MCF 10A (cell line): ENCODE results near the gene EXT2. TPM values are rescaled to one million over a fixed set of nuclear protein-coding genes. Genes with fewer than 3 reads are reported as not detected.

Experiments used
- BruUV-seq: library from RNA; stranded (reverse); fragments of 400-500 nt; replicated peaks from 2 replicates; lab custom pipeline; 2021; lab: Mats Ljungman, UMichigan
- CTCF ChIA-PET: fragments of 300-600 bp; sonication (Branson Sonifier 250); formaldehyde crosslinking; extraction: SDS; loops from one replicate; lab custom pipeline; 2021; ENCODE audit warnings: antibody characterized with exemption, inconsistent platforms; lab: Yijun Ruan, JAX
- POLR2A ChIA-PET: fragments of 300-600, 350-650 bp; sonication (Branson Sonifier 250); formaldehyde crosslinking; extraction: SDS; loops from one replicate; lab custom pipeline; 2020; ENCODE audit warnings: antibody characterized with exemption, inconsistent platforms; lab: Yijun Ruan, JAX
- DNase-seq: peaks from one replicate; pipeline ENCODE4 v3.0.0-alpha.2; 2018; ENCODE audit not compliant: unreplicated experiment
- H3K27ac Mint-ChIP-seq: one replicate; pipeline ENCODE4 v1.8.0; 2022; ENCODE audit warnings: mild to moderate bottlenecking, low read depth, mixed read lengths; ENCODE audit not compliant: unreplicated experiment
- H3K27me3 Mint-ChIP-seq: one replicate; pipeline ENCODE4 v1.8.0; 2022; ENCODE audit warnings: mixed read lengths; ENCODE audit not compliant: insufficient read depth, unreplicated experiment
- H3K36me3 Mint-ChIP-seq: one replicate; pipeline ENCODE4 v1.8.0; 2022; ENCODE audit warnings: mild to moderate bottlenecking, moderate library complexity, mixed read lengths; ENCODE audit not compliant: insufficient read depth, unreplicated experiment
- H3K4me1 Mint-ChIP-seq: one replicate; pipeline ENCODE4 v1.8.0; 2022; ENCODE audit warnings: mixed read lengths; ENCODE audit not compliant: insufficient read depth, unreplicated experiment
- H3K4me3 Mint-ChIP-seq: one replicate; pipeline ENCODE4 v1.8.0; 2022; ENCODE audit warnings: mild to moderate bottlenecking, moderate library complexity, mixed read lengths; ENCODE audit not compliant: unreplicated experiment
- H3K9me3 Mint-ChIP-seq: one replicate; pipeline ENCODE4 v1.8.0; 2022; ENCODE audit warnings: mixed read lengths; ENCODE audit not compliant: unreplicated experiment
- intact Hi-C: fragments of 100-400 bp; cut with micrococcal nuclease; formaldehyde crosslinking; loops from 2 replicates; pipeline ENCODE4 v1.14.1; 2022
- total RNA-seq: library from RNA; stranded (reverse); gene quantifications from 2 replicates; pipeline ENCODE4 v1.2.3, GENCODE V29; 2022
- TF ChIP-seq, protein P1 (sequence below): fragments of 200-600 bp; IDR thresholded peaks from one replicate; pipeline ENCODE4 v1.8.0; 2022; ENCODE audit warnings: antibody characterized with exemption, mild to moderate bottlenecking; ENCODE audit not compliant: unreplicated experiment

Gene EXT2
- total RNA-seq, 1 experiment from 2014 or later, result 73.1 TPM

DNA sequence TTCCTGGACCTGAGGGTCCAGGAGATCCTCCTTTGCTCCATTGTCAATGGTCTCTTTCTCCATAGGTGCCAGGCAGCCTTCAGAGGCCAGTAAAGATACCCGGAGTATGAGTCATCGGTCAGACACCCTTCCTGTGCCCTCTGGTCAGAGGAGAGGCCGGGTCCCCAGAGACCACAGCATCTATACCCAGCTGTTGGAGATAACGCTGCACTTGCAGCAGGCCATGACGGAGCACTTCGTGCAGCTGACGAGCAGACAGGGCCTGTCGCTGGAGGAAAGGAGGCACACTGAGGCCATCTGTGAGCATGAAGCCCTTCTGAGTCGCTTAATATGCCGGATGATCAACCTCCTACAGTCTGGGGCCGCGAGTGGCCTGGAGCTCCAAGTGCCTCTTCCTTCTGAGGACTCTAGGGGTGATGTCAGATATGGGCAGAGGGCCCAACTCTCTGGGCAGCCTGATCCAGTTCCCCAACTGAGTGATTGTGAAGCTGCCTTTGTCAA is 47.5 kb upstream of the EXT2 start, which contains the start of gene ACCSL:
TSS of gene ACCSL (plus strand) at position 51 of the 501 bp plus-strand sequence. CDS start at position 107, 56 bp downstream.
- no peaks in the 10 kb centered on the region for H3K9me3 Mint-ChIP-seq
- BruUV-seq, result no TSS peak
- ChIA-PET POLR2A (no interaction called here), CTCF (interaction anchor here (0.6 kb wide), 1 partner anchor 166 kb away, joined by 4 read pairs; no protein-coding TSS in a partner anchor)
- TF ChIP-seq, protein P1, sequence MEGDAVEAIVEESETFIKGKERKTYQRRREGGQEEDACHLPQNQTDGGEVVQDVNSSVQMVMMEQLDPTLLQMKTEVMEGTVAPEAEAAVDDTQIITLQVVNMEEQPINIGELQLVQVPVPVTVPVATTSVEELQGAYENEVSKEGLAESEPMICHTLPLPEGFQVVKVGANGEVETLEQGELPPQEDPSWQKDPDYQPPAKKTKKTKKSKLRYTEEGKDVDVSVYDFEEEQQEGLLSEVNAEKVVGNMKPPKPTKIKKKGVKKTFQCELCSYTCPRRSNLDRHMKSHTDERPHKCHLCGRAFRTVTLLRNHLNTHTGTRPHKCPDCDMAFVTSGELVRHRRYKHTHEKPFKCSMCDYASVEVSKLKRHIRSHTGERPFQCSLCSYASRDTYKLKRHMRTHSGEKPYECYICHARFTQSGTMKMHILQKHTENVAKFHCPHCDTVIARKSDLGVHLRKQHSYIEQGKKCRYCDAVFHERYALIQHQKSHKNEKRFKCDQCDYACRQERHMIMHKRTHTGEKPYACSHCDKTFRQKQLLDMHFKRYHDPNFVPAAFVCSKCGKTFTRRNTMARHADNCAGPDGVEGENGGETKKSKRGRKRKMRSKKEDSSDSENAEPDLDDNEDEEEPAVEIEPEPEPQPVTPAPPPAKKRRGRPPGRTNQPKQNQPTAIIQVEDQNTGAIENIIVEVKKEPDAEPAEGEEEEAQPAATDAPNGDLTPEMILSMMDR, result no peak
- H3K4me3 Mint-ChIP-seq, result no peak within 1 kb of the TSS
- no peak for DNase-seq
- no peak within 1 kb of the TSS for H3K27ac Mint-ChIP-seq
- no peaks in the 10 kb centered on the region for H3K4me1 Mint-ChIP-seq
- peaks cover 4% of the 10 kb centered on the region for H3K36me3 Mint-ChIP-seq
- intact Hi-C loops, result no loop called here
- no peaks in the 10 kb centered on the region for H3K27me3 Mint-ChIP-seq

DNA sequence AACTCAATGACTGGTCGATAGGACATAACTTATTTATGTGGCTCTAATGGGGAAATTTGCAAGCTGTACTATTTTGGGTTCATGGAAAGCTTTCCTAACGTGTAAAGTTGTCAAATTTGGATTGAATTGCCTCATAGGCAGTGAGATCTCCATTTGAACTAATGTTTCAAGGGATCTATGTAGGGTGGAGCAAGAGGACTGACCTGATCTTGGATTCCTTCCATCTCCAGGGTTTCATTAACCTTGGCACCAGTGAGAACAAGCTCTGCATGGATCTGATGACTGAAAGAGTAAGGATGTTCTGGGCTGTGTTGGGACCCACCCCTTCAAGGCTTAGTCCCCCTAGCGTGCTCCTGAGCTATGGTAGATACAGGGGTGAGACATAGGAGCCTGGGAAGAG is 45.6 kb upstream of the EXT2 start:
- intact Hi-C loops, result no loop called here
- peaks cover 4% of the 10 kb centered on the region for H3K36me3 Mint-ChIP-seq
- BruUV-seq, result no TSS peak
- DNase-seq, result no peak
- ChIA-PET CTCF (no interaction called here), POLR2A (no interaction called here)
- H3K4me1 Mint-ChIP-seq, result no peaks in the 10 kb centered on the region
- H3K27ac Mint-ChIP-seq, result no peak overlapping the region
- H3K27me3 Mint-ChIP-seq, result no peaks in the 10 kb centered on the region
- H3K9me3 Mint-ChIP-seq, result no peaks in the 10 kb centered on the region
- TF ChIP-seq, protein P1, result no peak
- no peak overlapping the region for H3K4me3 Mint-ChIP-seq

DNA sequence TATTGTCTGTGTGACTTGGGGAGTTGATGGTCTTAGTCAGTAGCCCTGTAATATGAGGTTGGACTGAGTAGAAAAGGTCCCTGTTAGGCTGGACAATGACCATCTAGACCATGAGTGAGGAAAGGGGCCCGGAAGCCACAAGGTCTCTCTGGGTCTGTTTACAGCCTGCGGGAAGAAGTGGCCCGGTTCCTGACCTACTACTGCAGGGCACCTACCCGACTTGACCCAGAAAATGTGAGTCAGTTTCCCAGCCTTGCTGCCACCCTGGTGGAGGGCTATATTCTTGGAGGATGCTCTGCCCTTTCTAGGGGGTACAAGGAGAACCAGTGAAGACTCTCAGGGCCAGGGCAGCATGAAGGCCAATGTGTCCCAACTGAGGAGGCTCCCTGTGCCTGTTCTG is 44.3 kb upstream of the EXT2 start:
- H3K36me3 Mint-ChIP-seq, result peaks cover 4% of the 10 kb centered on the region
- DNase-seq, result no peak
- intact Hi-C loops, result no loop called here
- H3K9me3 Mint-ChIP-seq, result no peaks in the 10 kb centered on the region
- POLR2A ChIA-PET, result no interaction called here
- no peaks in the 10 kb centered on the region for H3K4me1 Mint-ChIP-seq
- no peaks in the 10 kb centered on the region for H3K27me3 Mint-ChIP-seq
- TF ChIP-seq, protein P1, result no peak
- CTCF ChIA-PET, result no interaction called here
- H3K4me3 Mint-ChIP-seq, result no peak overlapping the region
- no peak overlapping the region for H3K27ac Mint-ChIP-seq
- no TSS peak for BruUV-seq

DNA sequence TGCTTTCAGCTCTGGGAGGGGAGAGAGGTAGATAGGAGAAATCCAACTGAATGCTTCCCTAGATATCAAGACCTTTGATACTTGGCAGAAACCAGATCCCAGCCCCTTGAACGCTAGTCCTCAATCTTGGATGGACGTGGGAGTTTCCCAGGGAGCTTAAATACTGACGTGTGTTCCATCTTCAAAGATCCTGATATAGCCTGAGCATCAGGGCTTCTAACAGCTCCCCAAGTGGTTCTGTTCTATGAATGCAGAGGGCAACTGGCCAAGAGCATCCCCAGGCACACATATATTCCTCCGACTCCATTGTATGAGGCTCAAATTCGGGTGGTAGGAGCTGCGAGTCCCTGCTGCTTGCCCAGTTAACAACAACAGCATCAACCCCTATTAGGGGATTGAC is 38.1 kb upstream of the EXT2 start:
- no peak overlapping the region for H3K4me3 Mint-ChIP-seq
- ChIA-PET POLR2A (interaction anchor here (0.6 kb wide), 1 partner anchor 681 kb away, joined by 3 read pairs; no protein-coding TSS in a partner anchor), CTCF (interaction anchor here (0.6 to 1.7 kb wide), 6 partner anchors 9 to 111 kb away, joined by 3 to 9 read pairs (median 4); partner anchors contain the start of gene ACCS)
- DNase-seq, result no peak
- no peaks in the 10 kb centered on the region for H3K9me3 Mint-ChIP-seq
- no peaks in the 10 kb centered on the region for H3K27me3 Mint-ChIP-seq
- no peaks in the 10 kb centered on the region for H3K4me1 Mint-ChIP-seq
- H3K27ac Mint-ChIP-seq, result no peak overlapping the region
- no TSS peak for BruUV-seq
- TF ChIP-seq, protein P1, result no peak
- no peaks in the 10 kb centered on the region for H3K36me3 Mint-ChIP-seq
- intact Hi-C loops, result no loop called here
